ENCODE results near the gene GNG7.

The GNG7 gene

DNA sequence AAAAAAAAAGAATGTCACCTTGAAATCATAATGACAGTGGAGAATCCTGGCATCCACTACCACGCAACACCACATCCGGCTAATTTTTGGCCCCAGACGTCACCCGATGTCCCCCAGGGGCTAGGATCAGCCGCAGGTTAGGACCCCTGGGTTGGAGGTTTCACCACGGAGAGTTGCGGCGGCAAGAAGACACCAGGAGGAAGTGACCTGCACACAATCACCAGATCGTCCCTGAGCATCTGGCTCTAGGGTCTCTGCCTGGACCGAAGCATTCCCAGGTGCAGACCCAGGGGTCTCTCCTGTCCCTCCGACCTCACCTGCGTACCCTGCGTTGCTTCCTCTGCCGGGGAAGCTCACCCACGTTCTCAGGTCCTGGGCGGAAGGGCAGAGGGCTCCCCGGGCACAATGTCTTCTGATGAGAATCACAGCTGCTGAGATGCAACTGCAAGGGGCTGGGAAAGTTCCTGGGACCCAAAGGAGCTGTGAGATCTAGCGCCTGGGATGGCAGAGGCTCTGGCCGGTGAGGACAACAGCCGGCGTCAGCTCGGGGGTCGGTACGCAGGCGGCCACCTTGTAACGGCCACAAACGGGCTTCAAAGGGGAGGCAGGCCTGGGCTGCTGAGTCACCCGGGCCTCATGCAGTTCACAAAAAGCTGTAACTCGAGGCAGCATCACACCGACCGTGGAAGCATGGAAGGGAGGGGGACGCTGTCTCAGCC, 115.3 kb downstream of the GNG7 start:
- H2BK15ac ChIP-seq (ENCODE audit: low read length), result peak overlapping the region; percentile 25
- no CpG with 5 or more reads among the region's 32 CpGs for WGBS, 2 donors (ENCODE audit: extremely low coverage in 2 of 2, insufficient read length in 2 of 2, insufficient replicate concordance in 1 of 2)
- peak overlapping the region; percentile 87 for H3K14ac ChIP-seq (ENCODE audit: low read length)
- peak overlapping the region; percentile 83 for H2AFZ ChIP-seq (ENCODE audit: low read length)
- no peak overlapping the region for H4K91ac ChIP-seq (ENCODE audit: low read depth, low read length, poor library complexity)
- no peak overlapping the region for H3K27ac ChIP-seq (replicated peaks; ENCODE audit: low read length)
- no peaks in the 10 kb centered on the region for H3K36me3 ChIP-seq (replicated peaks in 1 of 2; ENCODE audit: control insufficient read depth in 2 of 2, insufficient read depth in 2 of 2, low read length in 2 of 2)
- no peak for DNase-seq (ENCODE audit: low spot score)
- H2BK12ac ChIP-seq (ENCODE audit: low read length), result peak overlapping the region; percentile 26
- H3K9ac ChIP-seq (ENCODE audit: low read depth, low read length, poor library complexity), result peak overlapping the region; percentile 70
- no peak overlapping the region for H3K4me3 ChIP-seq (ENCODE audit: low read length in 2 of 2)
- no peak overlapping the region for H3K4me2 ChIP-seq (ENCODE audit: insufficient read depth, low read length, poor library complexity, severe bottlenecking)
- no peak overlapping the region for H4K8ac ChIP-seq (ENCODE audit: low read depth, low read length)
- H3K9me3 ChIP-seq (replicated peaks in 1 of 2; ENCODE audit: control insufficient read depth in 2 of 2, insufficient read depth in 1 of 2, low read depth in 1 of 2, low read length in 2 of 2), result peaks cover 0 to 4% of the 10 kb centered on the region in 2 donors
- peak overlapping the region; percentile 2 for H2AK5ac ChIP-seq (ENCODE audit: low read depth, low read length)
- peak overlapping the region; percentile 2 for H3K23ac ChIP-seq (ENCODE audit: low read depth, low read length, poor library complexity)
- H2BK5ac ChIP-seq (ENCODE audit: low read length), result no peak overlapping the region
- peak overlapping the region; percentile 76 for H3K18ac ChIP-seq (ENCODE audit: low read length)
- H2BK120ac ChIP-seq (ENCODE audit: low read depth, low read length), result no peak overlapping the region
- peaks cover 0 to 2% (median 0%) of the 10 kb centered on the region in 3 experiments for H3K27me3 ChIP-seq (ENCODE audit: control insufficient read depth in 3 of 3, insufficient read depth in 3 of 3, low read depth in 1 of 3, low read length in 3 of 3)
- peaks cover 5 to 7% of the 10 kb centered on the region in 2 donors for H3K4me1 ChIP-seq (ENCODE audit: control insufficient read depth in 2 of 2, insufficient read depth in 1 of 2, low read depth in 1 of 2, low read length in 2 of 2)
- H3K4ac ChIP-seq (ENCODE audit: low read length), result no peak overlapping the region
- H3K79me1 ChIP-seq (ENCODE audit: low read depth, low read length), result no peaks in the 10 kb centered on the region

DNA sequence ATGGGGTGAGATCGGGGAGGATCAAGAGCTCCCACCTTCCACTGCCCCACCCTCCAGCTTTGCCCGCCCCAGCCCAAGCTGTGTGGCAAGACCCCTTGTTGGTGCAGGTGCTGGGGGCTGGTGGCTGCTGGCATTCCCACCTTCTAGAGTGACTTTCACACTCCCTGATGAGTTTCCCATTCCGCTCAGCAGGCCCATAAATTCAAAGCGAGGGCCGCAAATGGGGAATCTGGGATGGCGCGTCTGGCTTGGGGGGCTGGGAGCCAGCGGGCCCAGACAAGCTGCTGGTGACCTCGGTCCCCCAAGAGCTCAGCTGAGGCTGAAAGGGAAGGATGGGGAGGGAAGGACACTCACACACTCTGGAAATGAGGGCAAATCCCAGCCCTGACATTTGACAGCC, 116.3 kb downstream of the GNG7 start:
- H3K4me1 ChIP-seq (ENCODE audit: control insufficient read depth in 2 of 2, insufficient read depth in 1 of 2, low read depth in 1 of 2, low read length in 2 of 2), result peaks cover 5 to 7% of the 10 kb centered on the region in 2 donors
- peaks cover 0 to 2% (median 0%) of the 10 kb centered on the region in 3 experiments for H3K27me3 ChIP-seq (ENCODE audit: control insufficient read depth in 3 of 3, insufficient read depth in 3 of 3, low read depth in 1 of 3, low read length in 3 of 3)
- no peaks in the 10 kb centered on the region for H3K36me3 ChIP-seq (replicated peaks in 1 of 2; ENCODE audit: control insufficient read depth in 2 of 2, insufficient read depth in 2 of 2, low read length in 2 of 2)
- H3K79me1 ChIP-seq (ENCODE audit: low read depth, low read length), result no peaks in the 10 kb centered on the region
- no peak overlapping the region for H2BK5ac ChIP-seq (ENCODE audit: low read length)
- DNase-seq (ENCODE audit: low spot score), result no peak
- no peak overlapping the region for H3K14ac ChIP-seq (ENCODE audit: low read length)
- H2BK12ac ChIP-seq (ENCODE audit: low read length), result no peak overlapping the region
- no peak overlapping the region for H3K4me3 ChIP-seq (ENCODE audit: low read length in 2 of 2)
- no peak overlapping the region for H4K8ac ChIP-seq (ENCODE audit: low read depth, low read length)
- peaks cover 0 to 4% of the 10 kb centered on the region in 2 donors for H3K9me3 ChIP-seq (replicated peaks in 1 of 2; ENCODE audit: control insufficient read depth in 2 of 2, insufficient read depth in 1 of 2, low read depth in 1 of 2, low read length in 2 of 2)
- H3K4me2 ChIP-seq (ENCODE audit: insufficient read depth, low read length, poor library complexity, severe bottlenecking), result no peak overlapping the region
- H2AK5ac ChIP-seq (ENCODE audit: low read depth, low read length), result peak overlapping the region; percentile 63
- no peak overlapping the region for H2AFZ ChIP-seq (ENCODE audit: low read length)
- H3K27ac ChIP-seq (replicated peaks; ENCODE audit: low read length), result no peak overlapping the region
- no peak overlapping the region for H4K91ac ChIP-seq (ENCODE audit: low read depth, low read length, poor library complexity)
- H3K23ac ChIP-seq (ENCODE audit: low read depth, low read length, poor library complexity), result no peak overlapping the region
- no peak overlapping the region for H3K9ac ChIP-seq (ENCODE audit: low read depth, low read length, poor library complexity)
- peak overlapping the region; percentile 67 for H2BK15ac ChIP-seq (ENCODE audit: low read length)
- peak overlapping the region; percentile 64 for H3K18ac ChIP-seq (ENCODE audit: low read length)
- H3K4ac ChIP-seq (ENCODE audit: low read length), result no peak overlapping the region
- WGBS, 2 donors (ENCODE audit: extremely low coverage in 2 of 2, insufficient read length in 2 of 2, insufficient replicate concordance in 1 of 2), result no CpG with 5 or more reads among the region's 9 CpGs
- no peak overlapping the region for H2BK120ac ChIP-seq (ENCODE audit: low read depth, low read length)

DNA sequence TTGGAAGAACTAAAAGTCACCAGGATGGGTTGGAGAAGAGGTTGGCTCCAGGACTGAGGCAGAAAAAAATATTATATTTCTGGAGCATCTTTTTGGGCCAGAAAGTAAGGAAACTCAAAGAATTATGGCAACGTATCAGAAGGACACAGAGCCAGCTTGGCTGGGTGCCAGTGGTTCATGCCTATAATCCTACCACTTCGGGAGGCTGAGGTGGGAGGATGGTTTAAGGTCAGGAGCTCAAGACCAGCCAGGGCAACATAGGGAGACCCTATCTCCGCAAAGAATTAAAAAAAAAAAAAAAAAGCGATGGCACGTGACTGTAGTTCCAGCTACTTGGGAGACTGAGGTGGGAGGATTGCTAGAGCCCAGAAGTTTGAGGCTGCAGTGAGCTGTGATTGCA, 118.5 kb downstream of the GNG7 start:
- Histone ChIP-seq H3K23ac (ENCODE audit: low read depth, low read length, poor library complexity) (no peak overlapping the region), H3K9ac (ENCODE audit: low read depth, low read length, poor library complexity) (no peak overlapping the region), H3K27ac (replicated peaks; ENCODE audit: low read length) (no peak overlapping the region), H3K4me3 (ENCODE audit: low read length in 2 of 2) (no peak overlapping the region), H2BK15ac (ENCODE audit: low read length) (no peak overlapping the region), H3K14ac (ENCODE audit: low read length) (no peak overlapping the region), H3K4me1 (ENCODE audit: control insufficient read depth in 2 of 2, insufficient read depth in 1 of 2, low read depth in 1 of 2, low read length in 2 of 2) (peaks cover 7 to 8% of the 10 kb centered on the region in 2 donors), H2AFZ (ENCODE audit: low read length) (no peak overlapping the region), H2BK120ac (ENCODE audit: low read depth, low read length) (no peak overlapping the region), H4K91ac (ENCODE audit: low read depth, low read length, poor library complexity) (no peak overlapping the region), H3K27me3 (ENCODE audit: control insufficient read depth in 3 of 3, insufficient read depth in 3 of 3, low read depth in 1 of 3, low read length in 3 of 3) (no peaks in the 10 kb centered on the region), H3K79me1 (ENCODE audit: low read depth, low read length) (no peaks in the 10 kb centered on the region), H2AK5ac (ENCODE audit: low read depth, low read length) (no peak overlapping the region), H3K4ac (ENCODE audit: low read length) (no peak overlapping the region), H2BK12ac (ENCODE audit: low read length) (no peak overlapping the region), H3K9me3 (replicated peaks in 1 of 2; ENCODE audit: control insufficient read depth in 2 of 2, insufficient read depth in 1 of 2, low read depth in 1 of 2, low read length in 2 of 2) (peaks cover 0 to 4% of the 10 kb centered on the region in 2 donors), H3K36me3 (replicated peaks in 1 of 2; ENCODE audit: control insufficient read depth in 2 of 2, insufficient read depth in 2 of 2, low read length in 2 of 2) (no peaks in the 10 kb centered on the region), H3K18ac (ENCODE audit: low read length) (no peak overlapping the region), H3K4me2 (ENCODE audit: insufficient read depth, low read length, poor library complexity, severe bottlenecking) (no peak overlapping the region), H4K8ac (ENCODE audit: low read depth, low read length) (no peak overlapping the region), H2BK5ac (ENCODE audit: low read length) (no peak overlapping the region)
- WGBS, 2 donors (ENCODE audit: extremely low coverage in 2 of 2, insufficient read length in 2 of 2, insufficient replicate concordance in 1 of 2), result no CpG with 5 or more reads among the region's 5 CpGs
- no peak for DNase-seq (ENCODE audit: low spot score)

DNA sequence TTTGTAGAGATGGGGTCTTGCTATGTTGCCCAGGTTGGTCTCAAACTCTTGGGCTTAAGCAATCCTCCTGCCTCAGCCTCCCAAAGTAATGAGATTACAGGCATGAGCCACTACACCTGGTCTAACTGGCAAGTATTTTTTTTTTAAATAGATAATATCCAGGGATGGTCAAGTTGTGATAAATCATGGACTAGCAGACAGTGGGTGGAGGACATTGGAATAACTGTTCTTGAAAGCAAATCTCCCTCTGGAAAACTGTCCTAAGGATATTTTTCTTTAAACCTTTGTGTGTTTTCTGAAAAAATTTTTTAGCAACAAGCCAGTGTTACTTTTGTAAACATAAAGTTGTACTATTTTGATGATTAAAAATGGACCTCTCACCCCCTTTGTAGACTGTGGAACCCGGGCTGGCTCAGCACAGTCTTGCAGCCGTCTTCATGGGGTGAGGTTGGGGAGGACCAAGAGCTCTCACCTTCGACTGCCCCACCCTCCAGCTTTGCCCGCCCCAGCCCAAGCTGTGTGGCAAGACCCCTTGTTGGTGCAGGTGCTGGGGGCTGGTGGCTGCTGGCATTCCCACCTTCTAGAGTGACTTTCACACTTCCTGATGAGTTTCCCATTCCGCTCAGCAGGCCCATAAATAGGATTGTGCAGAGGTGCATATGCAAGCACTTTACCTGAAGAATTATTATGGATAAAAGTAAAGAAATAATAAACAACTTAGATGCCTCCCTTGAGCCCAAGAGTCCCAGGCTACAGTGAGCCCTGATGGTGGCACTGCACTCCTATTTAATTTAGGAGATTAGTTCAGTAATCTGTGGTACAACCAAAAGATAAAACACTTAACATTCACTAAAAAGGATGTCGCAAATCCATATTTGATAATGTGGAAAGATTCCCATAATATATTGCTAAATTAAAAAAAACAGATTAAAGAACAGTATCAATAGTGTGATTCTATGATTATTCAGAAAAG, 119.2 kb downstream of the GNG7 start:
- H3K14ac ChIP-seq (ENCODE audit: low read length), result no peak overlapping the region
- no peak for DNase-seq (ENCODE audit: low spot score)
- H2BK12ac ChIP-seq (ENCODE audit: low read length), result no peak overlapping the region
- H3K79me1 ChIP-seq (ENCODE audit: low read depth, low read length), result no peaks in the 10 kb centered on the region
- no peak overlapping the region for H3K27ac ChIP-seq (replicated peaks; ENCODE audit: low read length)
- no peaks in the 10 kb centered on the region for H3K36me3 ChIP-seq (replicated peaks in 1 of 2; ENCODE audit: control insufficient read depth in 2 of 2, insufficient read depth in 2 of 2, low read length in 2 of 2)
- no peak overlapping the region for H4K91ac ChIP-seq (ENCODE audit: low read depth, low read length, poor library complexity)
- no peak overlapping the region for H4K8ac ChIP-seq (ENCODE audit: low read depth, low read length)
- no peak overlapping the region for H3K9ac ChIP-seq (ENCODE audit: low read depth, low read length, poor library complexity)
- H3K18ac ChIP-seq (ENCODE audit: low read length), result no peak overlapping the region
- H3K9me3 ChIP-seq (replicated peaks in 1 of 2; ENCODE audit: control insufficient read depth in 2 of 2, insufficient read depth in 1 of 2, low read depth in 1 of 2, low read length in 2 of 2), result peaks cover 0 to 4% of the 10 kb centered on the region in 2 donors
- H2AK5ac ChIP-seq (ENCODE audit: low read depth, low read length), result no peak overlapping the region
- no peak overlapping the region for H3K4me3 ChIP-seq (ENCODE audit: low read length in 2 of 2)
- H2AFZ ChIP-seq (ENCODE audit: low read length), result no peak overlapping the region
- H3K4me2 ChIP-seq (ENCODE audit: insufficient read depth, low read length, poor library complexity, severe bottlenecking), result no peak overlapping the region
- H3K4ac ChIP-seq (ENCODE audit: low read length), result no peak overlapping the region
- no peak overlapping the region for H2BK120ac ChIP-seq (ENCODE audit: low read depth, low read length)
- WGBS, 2 donors (ENCODE audit: extremely low coverage in 2 of 2, insufficient read length in 2 of 2, insufficient replicate concordance in 1 of 2), result no CpG with 5 or more reads among the region's 6 CpGs
- H2BK15ac ChIP-seq (ENCODE audit: low read length), result no peak overlapping the region
- H3K27me3 ChIP-seq (ENCODE audit: control insufficient read depth in 3 of 3, insufficient read depth in 3 of 3, low read depth in 1 of 3, low read length in 3 of 3), result peaks cover 0 to 7% (median 0%) of the 10 kb centered on the region in 3 experiments
- peaks cover 11 to 14% of the 10 kb centered on the region in 2 donors for H3K4me1 ChIP-seq (ENCODE audit: control insufficient read depth in 2 of 2, insufficient read depth in 1 of 2, low read depth in 1 of 2, low read length in 2 of 2)
- H3K23ac ChIP-seq (ENCODE audit: low read depth, low read length, poor library complexity), result no peak overlapping the region
- H2BK5ac ChIP-seq (ENCODE audit: low read length), result no peak overlapping the region

Data from neuronal stem cell (in vitro differentiated cells).